A673 (cell line): Measurements from ENCODE around the gene TFG. TPM values are rescaled to one million over a fixed set of nuclear protein-coding genes. Genes with fewer than 3 reads are reported as not detected.
A peak's percentile ranks its signal among the peaks of the same experiment; 100 is the strongest.

Experiments used
- BruUV-seq: library from RNA; stranded (reverse); fragments of 400-500 nt; replicated peaks from 2 replicates; lab custom pipeline; 2021; lab: Mats Ljungman, UMichigan
- CTCF ChIA-PET: fragments of 300-600 bp; sonication (Branson Sonifier 250); formaldehyde crosslinking; loops from one replicate; lab custom pipeline; 2022; ENCODE audit warnings: antibody characterized with exemption; lab: Charles Lee
- POLR2A ChIA-PET: fragments of 300-600 bp; sonication (Branson Sonifier 250); formaldehyde crosslinking; loops from one replicate; lab custom pipeline; 2022; ENCODE audit warnings: antibody characterized with exemption; ENCODE audit not compliant: low non-redundant PET; lab: Charles Lee
- DNase-seq: peaks from one replicate; pipeline ENCODE4 v3.0.0-alpha.2; 2015; ENCODE audit warnings: low spot score
- H3K27ac ChIP-seq: fragments of 200-600 bp; sonication (generic); 2 replicates; pipeline ENCODE4 v1.5.1; 2016; ENCODE audit warnings: mixed run types, low read depth, mild to moderate bottlenecking, mixed read lengths, antibody characterized with exemption, low read length; ENCODE audit not compliant: poor library complexity, severe bottlenecking
- H3K27me3 ChIP-seq: fragments of 200-600 bp; sonication (generic); replicated peaks from 2 replicates; pipeline ENCODE4 v1.6.1; 2017; ENCODE audit warnings: mixed run types, low read depth, mild to moderate bottlenecking, mixed read lengths, antibody characterized with exemption, low read length; ENCODE audit not compliant: insufficient read depth, poor library complexity
- H3K36me3 ChIP-seq: fragments of 200-600 bp; sonication (generic); 2 replicates; pipeline ENCODE4 v1.6.1; 2016; ENCODE audit warnings: mixed run types, mild to moderate bottlenecking, mixed read lengths, antibody characterized with exemption, low read length; ENCODE audit not compliant: insufficient read depth, poor library complexity, severe bottlenecking
- H3K4me1 ChIP-seq: fragments of 200-600 bp; sonication (generic); 2 replicates; pipeline ENCODE4 v1.6.1; 2017; ENCODE audit warnings: mixed run types, mild to moderate bottlenecking, mixed read lengths, antibody characterized with exemption, low read length; ENCODE audit not compliant: insufficient read depth, poor library complexity, severe bottlenecking
- H3K4me3 ChIP-seq: fragments of 200-600 bp; sonication (generic); 2 replicates; pipeline ENCODE4 v1.5.1; 2016; ENCODE audit warnings: low read depth, mixed run types, mild to moderate bottlenecking, mixed read lengths, low read length; ENCODE audit not compliant: poor library complexity, severe bottlenecking
- H3K9me3 ChIP-seq: fragments of 200-600 bp; sonication (generic); 2 replicates; pipeline ENCODE4 v1.6.1; 2016; ENCODE audit warnings: mixed run types, low read depth, mild to moderate bottlenecking, mixed read lengths, antibody characterized with exemption, low read length; ENCODE audit not compliant: poor library complexity, severe bottlenecking
- EZH2 ChIP-seq: fragments of 200-600 bp; sonication (generic); IDR thresholded peaks from 2 replicates; pipeline ENCODE4 v1.6.1; 2017; ENCODE audit warnings: borderline replicate concordance, low read depth, mild to moderate bottlenecking, mixed read lengths, antibody characterized with exemption, low read length; ENCODE audit not compliant: poor library complexity, severe bottlenecking
- intact Hi-C: fragments of 100-400 bp; cut with micrococcal nuclease; formaldehyde crosslinking; loops from one replicate; pipeline ENCODE4 v1.10.0; 2022; ENCODE audit not compliant: unreplicated experiment
- total RNA-seq: library from RNA; stranded (reverse); gene quantifications from 2 replicates; pipeline ENCODE4 v1.2.3, GENCODE V29; 2021
- TF ChIP-seq, protein P1 (sequence below): fragments of 300-800, 200-600 bp; sonication (generic); conservative IDR thresholded peaks from 2 replicates; pipeline ENCODE4 v1.5.1; 2017; ENCODE audit warnings: low read depth, mild to moderate bottlenecking, antibody characterized with exemption, low read length, moderate library complexity, mixed read lengths

TFG gene
- total RNA-seq, 1 experiment from 2014 or later = 157 TPM

DNA sequence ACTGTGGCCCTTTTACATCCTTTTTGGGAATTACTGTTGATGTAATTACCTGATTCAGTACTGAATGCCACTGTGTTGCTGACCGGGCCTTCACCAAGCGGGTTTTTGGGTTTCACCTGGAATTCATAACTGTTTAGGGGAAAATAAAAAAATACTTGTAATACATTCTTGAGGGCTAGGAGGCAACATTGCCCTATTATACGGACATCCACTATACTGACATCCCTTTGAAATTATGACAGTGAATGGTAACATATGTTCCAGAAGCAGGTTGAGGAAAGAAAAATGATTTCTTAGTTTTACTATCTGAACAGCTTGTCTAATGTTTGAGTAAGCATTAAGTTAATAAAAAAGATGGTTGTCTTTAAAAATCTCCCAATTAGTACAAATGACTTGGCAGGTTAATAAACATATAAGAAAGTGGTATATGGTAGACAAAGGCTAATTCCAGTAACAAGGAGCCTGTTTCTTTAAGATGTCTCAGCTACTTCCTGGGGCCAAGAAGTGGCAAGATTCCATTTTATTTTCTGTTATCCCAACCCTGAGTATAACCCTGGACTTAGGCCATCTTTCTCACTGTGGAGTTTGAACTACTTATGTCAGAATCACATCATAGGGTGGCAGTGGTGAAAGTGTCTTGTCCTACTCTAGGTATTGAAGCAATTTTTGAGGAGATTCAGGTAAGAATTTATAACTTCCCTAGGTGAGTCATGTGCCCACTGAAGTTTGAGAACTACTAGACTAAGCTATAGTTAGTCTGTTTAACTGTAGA is 45.5 kb downstream of the TFG start:
- H3K9me3 ChIP-seq = no peaks in the 10 kb centered on the region
- no peak for DNase-seq
- no peak overlapping the region for H3K27ac ChIP-seq
- TF ChIP-seq EZH2 = no peak
- TF ChIP-seq, protein P1, sequence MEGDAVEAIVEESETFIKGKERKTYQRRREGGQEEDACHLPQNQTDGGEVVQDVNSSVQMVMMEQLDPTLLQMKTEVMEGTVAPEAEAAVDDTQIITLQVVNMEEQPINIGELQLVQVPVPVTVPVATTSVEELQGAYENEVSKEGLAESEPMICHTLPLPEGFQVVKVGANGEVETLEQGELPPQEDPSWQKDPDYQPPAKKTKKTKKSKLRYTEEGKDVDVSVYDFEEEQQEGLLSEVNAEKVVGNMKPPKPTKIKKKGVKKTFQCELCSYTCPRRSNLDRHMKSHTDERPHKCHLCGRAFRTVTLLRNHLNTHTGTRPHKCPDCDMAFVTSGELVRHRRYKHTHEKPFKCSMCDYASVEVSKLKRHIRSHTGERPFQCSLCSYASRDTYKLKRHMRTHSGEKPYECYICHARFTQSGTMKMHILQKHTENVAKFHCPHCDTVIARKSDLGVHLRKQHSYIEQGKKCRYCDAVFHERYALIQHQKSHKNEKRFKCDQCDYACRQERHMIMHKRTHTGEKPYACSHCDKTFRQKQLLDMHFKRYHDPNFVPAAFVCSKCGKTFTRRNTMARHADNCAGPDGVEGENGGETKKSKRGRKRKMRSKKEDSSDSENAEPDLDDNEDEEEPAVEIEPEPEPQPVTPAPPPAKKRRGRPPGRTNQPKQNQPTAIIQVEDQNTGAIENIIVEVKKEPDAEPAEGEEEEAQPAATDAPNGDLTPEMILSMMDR = peak; percentile 11; the same call in 1 of the 2 replicates
- CTCF ChIA-PET = no interaction called here
- peaks cover 32% of the 10 kb centered on the region for H3K36me3 ChIP-seq
- H3K27me3 ChIP-seq = no peaks in the 10 kb centered on the region
- intact Hi-C loops = no loop called here
- BruUV-seq = no TSS peak
- POLR2A ChIA-PET = no interaction called here
- peaks cover 5% of the 10 kb centered on the region for H3K4me1 ChIP-seq
- no peak overlapping the region for H3K4me3 ChIP-seq

DNA sequence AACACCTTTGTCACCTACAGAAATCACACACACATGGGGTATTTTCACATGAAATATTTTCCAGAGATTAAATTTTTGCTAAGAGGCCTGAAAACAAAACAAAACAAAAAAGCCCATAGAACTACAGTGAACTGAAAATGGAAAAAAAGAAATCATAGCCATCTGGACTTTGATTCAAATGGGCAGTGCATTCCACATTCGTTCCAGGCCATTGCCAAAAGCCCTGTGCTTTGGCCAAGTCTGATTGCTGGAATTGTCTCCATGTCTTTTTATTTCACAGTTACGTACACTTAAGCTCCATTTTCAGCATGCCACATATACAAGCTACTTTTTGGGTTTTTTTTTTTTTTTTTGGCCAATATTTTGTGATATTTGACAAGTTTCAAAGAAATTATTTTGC is 47.1 kb downstream of the TFG start:
- no peaks in the 10 kb centered on the region for H3K9me3 ChIP-seq
- POLR2A ChIA-PET = no interaction called here
- TF ChIP-seq, protein P1 = no peak
- no peak for TF ChIP-seq EZH2
- DNase-seq = no peak
- BruUV-seq = no TSS peak
- H3K27me3 ChIP-seq = no peaks in the 10 kb centered on the region
- H3K36me3 ChIP-seq = peaks cover 15% of the 10 kb centered on the region
- CTCF ChIA-PET = no interaction called here
- no peak overlapping the region for H3K4me3 ChIP-seq
- peaks cover 5% of the 10 kb centered on the region for H3K4me1 ChIP-seq
- H3K27ac ChIP-seq = no peak overlapping the region
- intact Hi-C loops = no loop called here

DNA sequence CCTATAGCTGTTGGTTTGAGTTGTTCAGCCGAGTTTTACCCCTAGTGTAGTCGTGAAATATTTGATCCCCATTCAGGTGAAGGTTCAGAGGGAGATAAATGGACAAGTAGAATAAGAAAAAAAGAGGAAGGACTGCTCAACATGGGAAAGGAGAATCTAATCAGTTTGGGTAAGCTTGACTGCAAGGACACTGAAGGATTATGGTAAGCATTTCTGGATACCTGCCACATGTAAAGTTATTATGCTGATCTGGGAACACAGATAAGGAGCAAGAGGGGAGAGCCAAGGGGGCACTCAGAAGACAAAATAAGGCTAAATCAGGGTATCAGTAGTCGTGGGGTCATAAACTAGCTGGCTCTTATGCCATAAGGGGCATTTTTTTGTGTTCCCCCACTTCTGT is 49.9 kb downstream of the TFG start:
- intact Hi-C loops = no loop called here
- CTCF ChIA-PET = interaction anchor here (0.6 kb wide), 1 partner anchor 927 kb away, joined by 6 read pairs; no protein-coding TSS in a partner anchor
- no TSS peak for BruUV-seq

More for the DNA sequence above, 49.9 kb downstream of the TFG start:
- H3K27me3 ChIP-seq = no peaks in the 10 kb centered on the region
- H3K4me1 ChIP-seq = no peaks in the 10 kb centered on the region
- POLR2A ChIA-PET = no interaction called here
- no peaks in the 10 kb centered on the region for H3K36me3 ChIP-seq
- no peak for DNase-seq
- H3K27ac ChIP-seq = no peak overlapping the region
- no peaks in the 10 kb centered on the region for H3K9me3 ChIP-seq
- TF ChIP-seq, protein P1 = no peak
- TF ChIP-seq EZH2 = no peak
- H3K4me3 ChIP-seq = no peak overlapping the region
